ENCODE results near the gene FGFRL1. TPM values are rescaled to one million over a fixed set of nuclear protein-coding genes. Genes with fewer than 3 reads are reported as not detected.

FGFRL1 gene
- total RNA-seq, 8 experiments from 2014 or later, result 5.4 to 42.4 (median 15.0) TPM

DNA sequence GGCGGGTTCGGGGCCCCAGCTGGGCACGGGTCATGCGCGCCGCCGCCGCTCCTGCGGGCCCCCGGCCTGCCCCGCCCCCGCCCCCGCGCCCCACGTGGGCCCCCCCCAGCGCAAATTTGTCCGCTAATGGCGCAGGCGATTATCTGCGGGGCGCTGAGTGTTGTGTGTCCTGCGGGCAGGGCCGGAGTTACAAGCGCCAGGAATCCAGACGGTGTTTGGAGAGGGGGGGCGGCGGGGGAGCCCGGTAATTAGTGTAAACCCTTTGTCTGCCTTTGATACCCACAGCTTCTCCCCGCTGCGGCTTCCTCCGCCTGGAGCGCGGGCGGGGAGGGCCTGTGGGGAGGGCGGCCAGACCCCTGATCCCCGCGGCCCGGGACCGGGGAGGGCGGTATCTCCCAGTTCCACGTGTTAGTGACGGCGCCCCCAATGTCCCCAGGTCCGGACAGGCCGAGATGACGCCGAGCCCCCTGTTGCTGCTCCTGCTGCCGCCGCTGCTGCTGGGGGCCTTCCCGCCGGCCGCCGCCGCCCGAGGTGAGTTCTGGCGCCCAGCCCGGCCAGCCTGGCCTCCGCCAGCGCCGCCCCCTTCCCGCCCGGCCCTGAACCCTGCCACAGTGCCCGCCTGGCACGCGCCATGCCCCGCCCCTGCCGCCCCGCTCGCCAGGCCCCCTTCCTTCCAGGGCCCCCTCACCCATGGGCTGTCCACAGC, 761 bp downstream of the FGFRL1 start:
- 20% methylated on average over 1 of the region's 69 CpGs; no CpG with 5 or more reads in 9 of the 10 experiments for WGBS, 10 experiments
- H3K4me3 ChIP-seq, result peak overlapping the region; percentile 22 to 57 (median 38)
- in situ Hi-C loops (cut with MboI; ENCODE audit: low pct_unique_long_range_greater_than_20kb in 2 of 9, low sequenced_read_pairs in 9 of 9, unreplicated experiment in 9 of 9), result no loop called here
- H3K4me1 ChIP-seq (replicated peaks in 1 of 2), result peaks cover 42 to 61% of the 10 kb centered on the region in 2 donors
- ATAC-seq (replicated peaks in 6 of 8), result peak in 3 of 8 experiments; percentile 3 to 6 (median 4)
- H3K27ac ChIP-seq, result no peak overlapping the region

DNA sequence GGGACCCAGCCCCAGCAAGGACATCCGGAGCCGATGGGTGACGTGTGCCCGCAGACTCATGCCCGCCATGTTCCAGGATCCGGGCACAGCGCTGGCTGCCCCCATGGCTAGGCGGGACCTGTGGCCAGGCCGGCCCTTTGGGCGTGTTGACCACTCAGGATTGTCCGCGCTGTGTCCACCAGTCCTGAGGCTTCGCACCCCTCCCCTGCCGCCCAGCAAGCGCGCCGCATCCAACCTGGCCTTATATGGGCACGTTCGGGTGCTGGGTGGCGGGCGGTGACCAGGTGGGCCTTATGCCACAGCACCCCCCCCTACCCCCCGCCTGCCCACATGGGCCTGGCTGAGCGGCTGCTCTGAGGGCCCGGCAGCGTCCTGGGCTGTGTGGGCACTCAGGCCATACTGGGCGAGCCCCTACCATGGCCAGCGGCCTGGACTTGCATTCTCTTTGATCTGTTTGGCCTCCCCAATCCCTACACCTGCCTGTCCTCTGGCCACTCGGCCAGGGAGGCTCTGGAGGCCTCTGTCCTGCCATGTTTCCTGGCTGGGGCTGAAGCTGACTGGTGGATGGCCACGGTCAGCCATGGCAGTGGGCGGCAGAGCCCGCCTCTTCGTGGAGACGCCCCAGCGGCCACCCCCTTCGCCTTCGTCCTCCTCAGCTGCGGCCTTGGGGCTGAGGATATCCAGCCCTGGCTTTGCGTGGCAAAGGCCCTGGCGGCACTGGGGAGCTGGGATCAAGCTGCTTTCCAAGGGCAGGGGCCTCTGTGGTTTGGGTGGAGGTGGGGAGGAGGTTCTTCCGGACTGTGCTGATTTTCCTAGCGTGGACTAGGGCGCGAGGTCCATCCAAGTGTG, 2.0 kb downstream of the FGFRL1 start:
- Histone ChIP-seq H3K4me1 (replicated peaks in 1 of 2) (peaks cover 54 to 74% of the 10 kb centered on the region in 2 donors), H3K27ac (no peak overlapping the region), H3K4me3 (no peak overlapping the region)
- 85 to 100% (median 93%) methylated on average over 1 to 5 of the region's 43 CpGs; no CpG with 5 or more reads in 4 of the 10 experiments for WGBS, 10 experiments
- no peak for ATAC-seq (replicated peaks in 6 of 8)
- in situ Hi-C loops (cut with MboI; ENCODE audit: low pct_unique_long_range_greater_than_20kb in 2 of 9, low sequenced_read_pairs in 9 of 9, unreplicated experiment in 9 of 9), result no loop called here

DNA sequence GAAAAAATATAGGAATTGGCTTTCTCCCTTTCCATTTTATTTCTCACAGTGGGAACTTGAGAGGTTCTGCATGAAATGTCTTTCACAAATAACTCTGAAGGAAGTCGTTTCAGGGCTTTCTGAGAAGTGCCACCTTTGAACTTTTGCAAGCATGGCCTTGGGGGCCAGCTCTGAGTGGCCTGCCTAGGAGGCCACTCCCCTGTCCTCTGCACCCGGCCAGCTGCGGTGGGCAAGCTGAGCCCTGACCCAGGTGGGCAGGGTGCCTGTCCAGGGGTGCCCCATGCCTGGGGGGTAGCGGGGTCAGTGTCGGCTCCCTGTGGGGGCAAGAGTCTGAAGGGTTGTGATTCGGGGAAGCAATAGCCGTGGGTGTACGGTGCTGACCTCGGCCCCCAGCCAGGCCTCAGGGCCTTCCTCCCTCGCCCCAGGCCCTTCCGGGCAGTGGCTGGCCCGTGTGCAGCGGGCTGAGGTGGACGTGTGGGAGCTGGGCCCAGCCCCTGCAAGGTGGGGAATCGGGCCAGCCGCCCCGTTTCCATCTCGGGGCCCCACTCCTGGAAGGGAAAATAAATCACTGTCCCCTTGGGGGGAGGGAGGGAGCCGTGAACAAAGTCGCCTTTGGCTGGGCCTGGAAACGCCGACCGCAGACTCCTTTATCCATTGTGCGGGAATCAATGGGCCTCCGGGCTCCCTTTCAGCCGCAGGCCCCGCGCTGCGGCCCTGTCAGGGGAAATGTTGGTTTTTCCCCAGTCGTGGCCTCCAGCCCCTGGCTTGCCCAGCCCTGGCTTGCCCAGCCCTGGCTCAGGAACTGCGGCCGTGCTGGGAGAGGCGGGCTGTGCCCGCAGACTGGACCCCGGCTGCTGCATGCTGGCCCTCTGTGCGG, 3.1 kb downstream of the FGFRL1 start:
- Histone ChIP-seq H3K27ac (peak overlapping the region; percentile 71 to 95), H3K4me3 (peak overlapping the region in 1 of 5 donors; percentile 22), H3K4me1 (replicated peaks in 1 of 2) (peaks cover 59 to 78% of the 10 kb centered on the region in 2 donors)
- peak in 5 of 8 experiments; percentile 48 to 65 (median 58) for ATAC-seq (replicated peaks in 6 of 8)
- in situ Hi-C loops (cut with MboI; ENCODE audit: low pct_unique_long_range_greater_than_20kb in 2 of 9, low sequenced_read_pairs in 9 of 9, unreplicated experiment in 9 of 9), result no loop called here
- WGBS, 10 experiments, result 18 to 40% (median 35%) methylated on average over 1 to 4 of the region's 36 CpGs; no CpG with 5 or more reads in 6 of the 10 experiments

GRCh38 chr4:1015179-1015578, 3.8 kb downstream of the FGFRL1 start:
- peak overlapping the region in 1 of 5 donors; percentile 22 for H3K4me3 ChIP-seq
- in situ Hi-C loops (cut with MboI; ENCODE audit: low pct_unique_long_range_greater_than_20kb in 2 of 9, low sequenced_read_pairs in 9 of 9, unreplicated experiment in 9 of 9), result no loop called here
- H3K27ac ChIP-seq, result peak overlapping the region; percentile 71 to 95
- peaks cover 63 to 80% of the 10 kb centered on the region in 2 donors for H3K4me1 ChIP-seq (replicated peaks in 1 of 2)
- 20% methylated on average over 1 of the region's 8 CpGs; no CpG with 5 or more reads in 9 of the 10 experiments for WGBS, 10 experiments
- peak in 5 of 8 experiments; percentile 43 to 59 (median 51) for ATAC-seq (replicated peaks in 6 of 8)

DNA sequence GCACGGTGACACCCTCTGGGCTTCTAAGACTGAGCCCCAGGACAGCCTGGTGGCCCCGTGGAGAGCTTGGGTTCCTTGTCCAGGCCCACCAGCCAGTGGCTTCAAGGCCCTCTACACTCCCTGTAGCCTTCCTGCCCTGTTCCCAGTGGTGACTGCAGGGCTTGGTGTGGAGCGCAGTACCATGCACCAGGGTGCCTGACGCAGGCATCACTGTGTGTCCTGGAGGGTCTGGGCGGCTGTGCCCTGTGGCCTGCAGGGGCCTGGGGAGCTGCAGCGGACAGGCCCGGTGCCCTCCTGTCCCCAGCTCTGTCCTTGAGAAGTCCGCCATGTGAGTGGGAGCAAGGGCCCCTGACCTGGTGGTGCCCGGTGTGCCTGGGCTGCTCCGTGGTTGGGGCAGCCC, 4.3 kb downstream of the FGFRL1 start:
- no peak for ATAC-seq (replicated peaks in 6 of 8)
- peak overlapping the region; percentile 71 to 95 for H3K27ac ChIP-seq
- peaks cover 65 to 75% of the 10 kb centered on the region in 2 donors for H3K4me1 ChIP-seq (replicated peaks in 1 of 2)
- in situ Hi-C loops (cut with MboI; ENCODE audit: low pct_unique_long_range_greater_than_20kb in 2 of 9, low sequenced_read_pairs in 9 of 9, unreplicated experiment in 9 of 9), result no loop called here
- H3K4me3 ChIP-seq, result no peak overlapping the region
- WGBS, 10 experiments, result 93% methylated on average over 3 of the region's 10 CpGs; no CpG with 5 or more reads in 9 of the 10 experiments

DNA sequence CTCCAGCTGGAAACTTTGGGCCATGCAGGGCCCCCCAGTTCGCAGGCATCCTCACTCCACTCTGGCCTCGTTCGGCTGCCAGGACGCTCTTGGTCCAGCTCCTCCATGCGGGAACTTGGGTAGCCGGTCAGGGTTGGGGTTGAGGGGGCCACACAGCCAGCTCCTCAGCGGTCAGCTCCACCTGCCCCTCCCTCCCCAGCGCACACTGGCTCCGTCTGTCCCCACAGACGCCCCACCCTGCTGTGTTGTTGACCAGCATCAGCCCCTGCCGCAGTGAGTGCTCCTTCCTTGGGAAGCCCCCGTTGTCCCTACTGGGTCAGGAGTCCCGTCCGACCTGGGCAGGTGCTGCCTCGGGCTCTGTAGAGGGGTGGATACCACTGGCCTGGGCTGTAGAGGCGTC, 5.8 kb downstream of the FGFRL1 start:
- Histone ChIP-seq H3K4me1 (replicated peaks in 1 of 2) (peaks cover 65 to 72% of the 10 kb centered on the region in 2 donors), H3K4me3 (no peak overlapping the region), H3K27ac (no peak overlapping the region)
- in situ Hi-C loops (cut with MboI; ENCODE audit: low pct_unique_long_range_greater_than_20kb in 2 of 9, low sequenced_read_pairs in 9 of 9, unreplicated experiment in 9 of 9), result no loop called here
- ATAC-seq (replicated peaks in 6 of 8), result no peak
- WGBS, 10 experiments, result no CpG with 5 or more reads among the region's 16 CpGs

DNA sequence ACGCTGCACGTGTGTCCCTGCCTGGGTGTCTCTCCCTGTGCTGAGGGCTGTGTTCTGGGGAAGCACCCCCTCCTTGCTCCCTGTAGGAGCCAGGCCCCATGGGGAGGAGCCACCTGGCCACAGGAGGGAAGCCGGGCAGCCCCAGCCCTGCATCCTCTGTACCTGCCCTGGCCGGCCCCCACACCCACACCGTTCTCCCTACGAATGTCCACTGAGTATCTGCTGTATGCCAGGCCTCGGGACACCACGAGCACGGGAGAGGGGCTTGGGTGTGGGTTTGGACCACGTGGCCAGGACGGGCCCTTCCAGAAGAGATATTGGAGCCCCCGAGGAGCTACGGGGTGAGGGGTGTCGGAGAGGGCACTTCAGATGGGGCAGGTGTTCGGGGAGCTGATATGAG, 6.3 kb downstream of the FGFRL1 start:
- 100% methylated on average over 2 of the region's 15 CpGs; no CpG with 5 or more reads in 9 of the 10 experiments for WGBS, 10 experiments
- H3K27ac ChIP-seq, result no peak overlapping the region
- ATAC-seq (replicated peaks in 6 of 8), result no peak
- no peak overlapping the region for H3K4me3 ChIP-seq
- peaks cover 65 to 70% of the 10 kb centered on the region in 2 donors for H3K4me1 ChIP-seq (replicated peaks in 1 of 2)
- in situ Hi-C loops (cut with MboI; ENCODE audit: low pct_unique_long_range_greater_than_20kb in 2 of 9, low sequenced_read_pairs in 9 of 9, unreplicated experiment in 9 of 9), result no loop called here

DNA sequence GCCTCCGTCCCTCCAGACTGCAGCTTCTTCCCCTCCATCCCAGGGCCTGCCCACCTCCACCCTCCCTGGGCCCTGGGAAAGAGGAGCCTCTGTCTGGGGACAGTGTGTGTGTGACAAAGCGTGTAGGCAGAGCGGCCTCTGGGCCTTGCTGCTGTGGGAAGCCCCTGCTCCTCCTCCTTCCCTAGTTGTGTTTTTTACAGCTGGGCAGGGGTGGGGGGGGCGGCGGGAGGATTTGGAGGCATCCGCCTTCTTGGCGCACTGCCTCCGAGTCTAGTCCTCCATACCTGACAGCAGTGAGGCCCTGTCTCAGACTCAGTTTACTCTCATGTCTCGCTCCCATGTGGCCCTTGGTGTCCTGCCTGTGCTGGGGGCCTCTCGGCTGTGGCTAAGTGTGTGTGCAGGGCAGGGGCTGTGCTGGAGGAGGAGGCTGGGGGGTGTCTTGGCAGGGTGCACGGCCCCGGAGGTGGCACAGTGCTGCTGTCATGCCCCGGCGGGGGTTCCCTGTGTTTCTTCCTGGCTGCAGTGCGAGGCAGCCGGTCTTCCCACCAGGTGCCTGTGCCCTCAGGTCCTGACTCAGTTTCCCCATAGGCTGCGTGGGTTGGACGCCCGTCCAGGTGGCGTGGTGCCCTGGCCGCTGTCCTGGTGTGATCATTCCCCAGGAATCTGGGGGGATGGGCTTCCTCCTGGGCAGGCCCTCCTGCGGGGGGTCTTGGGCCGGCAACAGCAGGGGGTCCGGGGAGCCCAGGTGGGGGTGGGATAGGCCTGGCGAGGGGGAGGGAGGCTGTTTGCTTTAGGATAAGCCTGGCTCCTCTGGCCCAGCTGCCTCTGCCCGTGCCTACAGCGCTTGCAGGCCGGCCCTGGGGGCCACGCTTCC, 7.0 kb downstream of the FGFRL1 start:
- ATAC-seq (replicated peaks in 6 of 8), result peak in 5 of 8 experiments; percentile 5 to 30 (median 20)
- Histone ChIP-seq H3K4me3 (no peak overlapping the region), H3K27ac (no peak overlapping the region), H3K4me1 (replicated peaks in 1 of 2) (peaks cover 65 to 69% of the 10 kb centered on the region in 2 donors)
- in situ Hi-C loops (cut with MboI; ENCODE audit: low pct_unique_long_range_greater_than_20kb in 2 of 9, low sequenced_read_pairs in 9 of 9, unreplicated experiment in 9 of 9), result no loop called here
- 90 to 100% (median 90%) methylated on average over 1 to 4 of the region's 29 CpGs; no CpG with 5 or more reads in 7 of the 10 experiments for WGBS, 10 experiments

- Histone ChIP-seq H3K27ac (no peak overlapping the region), H3K4me3 (no peak overlapping the region), H3K4me1 (replicated peaks in 1 of 2) (peaks cover 57 to 60% of the 10 kb centered on the region in 2 donors)
- no peak for ATAC-seq (replicated peaks in 6 of 8)
- in situ Hi-C loops (cut with MboI; ENCODE audit: low pct_unique_long_range_greater_than_20kb in 2 of 9, low sequenced_read_pairs in 9 of 9, unreplicated experiment in 9 of 9), result no loop called here
- no CpG with 5 or more reads among the region's 9 CpGs for WGBS, 10 experiments
These were observed 7.9 kb downstream of the FGFRL1 start for GRCh38 chr4:1019320-1019719.

DNA sequence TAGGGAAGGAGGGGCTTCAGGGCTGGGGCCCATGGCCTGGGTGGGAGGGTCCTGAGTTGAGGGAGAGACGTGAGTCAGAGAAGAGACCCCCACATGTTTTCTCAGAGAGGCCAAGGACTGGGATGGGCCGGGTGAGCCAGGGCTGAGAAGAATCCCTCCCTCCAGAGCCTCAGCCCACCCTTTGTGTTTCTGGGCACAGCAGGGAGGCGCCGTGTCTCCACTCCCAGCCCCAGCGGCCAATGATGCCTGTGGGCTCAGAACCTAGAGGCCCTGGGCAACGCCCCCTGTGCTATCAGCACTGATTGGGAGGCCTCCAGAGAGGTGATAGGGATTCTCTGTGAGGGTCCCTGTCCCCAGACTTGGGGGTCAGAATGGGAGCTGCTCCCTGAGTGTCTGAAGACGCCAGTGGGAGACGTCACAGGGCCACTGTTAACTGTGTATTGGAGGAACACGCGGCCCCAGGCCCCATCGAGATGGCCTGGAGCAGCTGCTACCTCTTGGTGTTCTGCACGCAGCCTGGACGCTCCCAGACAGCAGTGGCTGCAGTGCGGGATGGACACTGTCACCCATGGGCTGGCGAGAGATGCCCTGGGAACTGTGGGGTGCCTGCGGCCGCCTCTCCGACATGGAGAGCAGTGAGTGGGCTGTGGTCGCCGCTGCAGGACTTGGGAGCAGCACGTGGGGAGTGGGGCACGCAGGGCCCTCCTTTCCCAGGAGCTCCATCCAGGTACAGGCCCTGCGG, 8.5 kb downstream of the FGFRL1 start:
- no peak overlapping the region for H3K27ac ChIP-seq
- H3K4me3 ChIP-seq, result no peak overlapping the region
- ATAC-seq (replicated peaks in 6 of 8), result peak; percentile 34 to 51 (median 42)
- in situ Hi-C loops (cut with MboI; ENCODE audit: low pct_unique_long_range_greater_than_20kb in 2 of 9, low sequenced_read_pairs in 9 of 9, unreplicated experiment in 9 of 9), result no loop called here
- 70 to 100% (median 82%) methylated on average over 2 to 11 of the region's 23 CpGs; no CpG with 5 or more reads in 7 of the 10 experiments for WGBS, 10 experiments
- H3K4me1 ChIP-seq (replicated peaks in 1 of 2), result peaks cover 51 to 54% of the 10 kb centered on the region in 2 donors

DNA sequence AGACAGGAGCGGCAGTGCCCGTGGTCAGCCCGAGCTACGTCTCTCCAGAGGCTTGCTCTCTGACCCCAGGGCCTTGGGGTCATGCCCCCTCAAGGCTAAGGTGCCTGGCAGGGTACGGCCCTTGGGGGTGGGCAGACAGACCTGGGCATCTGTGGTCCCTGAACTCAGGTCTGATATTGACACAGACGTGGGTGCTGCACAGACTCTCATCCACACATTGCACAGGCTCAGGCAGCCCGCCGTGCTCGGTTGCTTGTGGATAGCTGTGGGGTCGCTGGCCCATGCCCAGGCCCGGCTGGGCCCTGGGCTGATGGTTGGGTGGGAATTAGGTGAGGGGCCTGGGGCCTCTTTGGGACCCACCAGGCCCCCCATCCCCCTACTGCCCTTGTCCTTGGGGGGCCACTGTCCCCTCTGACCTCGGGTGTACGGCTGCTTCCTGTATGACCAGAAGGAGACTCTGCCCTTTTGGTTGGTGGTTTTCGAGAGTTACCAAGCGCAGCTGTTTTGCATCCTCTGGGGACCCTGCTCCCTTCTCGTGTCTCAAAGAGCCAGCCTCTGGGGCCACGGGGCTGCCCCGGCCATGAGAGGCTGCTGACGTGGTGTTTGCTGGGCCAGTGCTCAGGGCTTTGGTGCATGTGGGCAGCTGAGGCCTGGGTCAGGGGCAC, 10.1 kb downstream of the FGFRL1 start:
- WGBS, 10 experiments, result 100% methylated on average over 1 of the region's 19 CpGs; no CpG with 5 or more reads in 9 of the 10 experiments

More for the DNA sequence above, 10.1 kb downstream of the FGFRL1 start:
- H3K4me3 ChIP-seq, result no peak overlapping the region
- H3K4me1 ChIP-seq (replicated peaks in 1 of 2), result peaks cover 40 to 41% of the 10 kb centered on the region in 2 donors
- in situ Hi-C loops (cut with MboI; ENCODE audit: low pct_unique_long_range_greater_than_20kb in 2 of 9, low sequenced_read_pairs in 9 of 9, unreplicated experiment in 9 of 9), result no loop called here
- ATAC-seq (replicated peaks in 6 of 8), result no peak
- no peak overlapping the region for H3K27ac ChIP-seq
